SHP77 treated with DMSO at 0.1 percent for 48 hours (cell line): ENCODE results near the gene TMEM92.
"Not testable (repeated sequence)": the region's sequence is repeated elsewhere in the genome, so short reads cannot be mapped to it uniquely, and the experiment has no call there.

Experiments
- DNase-seq: peaks from one replicate; lab custom pipeline; 2025; lab: John Stamatoyannopoulos, UW

The TMEM92 gene

GRCh38 chr17:50301891-50302584, 27.8 kb downstream of the TMEM92 start:
- DNase-seq, result no peak

GRCh38 chr17:50303051-50303450, 28.8 kb downstream of the TMEM92 start:
- no peak for DNase-seq

- no peak for DNase-seq
Measured at GRCh38 chr17:50303596-50303995, 29.3 kb downstream of the TMEM92 start.

- no peak for DNase-seq
Measured at GRCh38 chr17:50304781-50305404, 30.6 kb downstream of the TMEM92 start.

GRCh38 chr17:50307654-50308053, 33.4 kb downstream of the TMEM92 start:
- DNase-seq, result no peak

- no peak for DNase-seq
Measured at GRCh38 chr17:50308666-50309065, 34.4 kb downstream of the TMEM92 start.

- no peak for DNase-seq
Measured at GRCh38 chr17:50310455-50311111, 36.3 kb downstream of the TMEM92 start.

GRCh38 chr17:50311112-50311460, 36.8 kb downstream of the TMEM92 start:
- no peak for DNase-seq

- no peak for DNase-seq
Measured at GRCh38 chr17:50311483-50311882, 37.2 kb downstream of the TMEM92 start.

- no peak for DNase-seq
Measured at GRCh38 chr17:50312308-50312707, 38.0 kb downstream of the TMEM92 start.

- no peak for DNase-seq
Measured at GRCh38 chr17:50314456-50315011, 40.3 kb downstream of the TMEM92 start.

GRCh38 chr17:50316016-50316587, 41.8 kb downstream of the TMEM92 start:
- DNase-seq, result no peak

- not testable (repeated sequence) for DNase-seq
Measured at GRCh38 chr17:50316660-50317059, 42.4 kb downstream of the TMEM92 start.

GRCh38 chr17:50317121-50317520, 42.9 kb downstream of the TMEM92 start:
- DNase-seq, result no peak

- no peak for DNase-seq
Measured at GRCh38 chr17:50318501-50319285, 44.4 kb downstream of the TMEM92 start.

- DNase-seq, result no peak
Measured at GRCh38 chr17:50319306-50320004, 45.2 kb downstream of the TMEM92 start.

- DNase-seq, result no peak
Measured at GRCh38 chr17:50322271-50322670, 48.0 kb downstream of the TMEM92 start.

GRCh38 chr17:50323060-50323459, 48.8 kb downstream of the TMEM92 start:
- no peak for DNase-seq

- DNase-seq, result no peak
Measured at GRCh38 chr17:50325906-50326305, 51.6 kb downstream of the TMEM92 start.

GRCh38 chr17:50326831-50327364, 52.6 kb downstream of the TMEM92 start:
- no peak for DNase-seq
